Breast epithelium (tissue), 3 donors: ENCODE measurements around the gene TMEM161B.

ENCODE experiments used
- POLR2A ChIP-seq: fragments of 450-650 bp; IDR thresholded peaks from one replicate; pipeline ENCODE4 v1.6.1; 2016; ENCODE audit warnings: antibody characterized with exemption, mild to moderate bottlenecking, moderate library complexity
- TF ChIP-seq, protein P1 (sequence below), 3 donors: fragments of 450-650 bp; IDR thresholded peaks; one replicate each; pipeline ENCODE4 v1.5.1; 2016 to 2017; ENCODE audit warnings: antibody characterized with exemption in 3 of 3, mild to moderate bottlenecking in 3 of 3, moderate library complexity in 3 of 3

DNA sequence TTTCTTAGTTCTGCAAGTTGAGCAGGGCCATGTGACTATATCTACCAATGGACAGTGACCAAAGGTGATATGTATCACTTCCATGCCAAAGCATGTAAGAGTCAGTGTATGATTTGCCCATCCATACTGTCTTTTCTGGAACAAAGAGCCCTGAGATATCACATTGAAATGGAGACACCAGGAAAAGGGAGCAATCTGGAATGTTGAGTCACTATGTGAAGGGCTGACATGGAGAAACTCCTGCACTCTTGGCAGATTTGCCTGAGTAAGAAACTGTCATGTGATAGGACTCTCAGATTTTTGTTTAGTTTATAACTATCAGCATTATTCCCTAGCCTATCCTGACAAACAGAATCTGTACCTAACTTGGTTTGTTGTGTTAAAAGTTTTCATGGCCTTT, 29.8 kb upstream of the TMEM161B start:
- TF ChIP-seq POLR2A: no peak
- TF ChIP-seq, protein P1, sequence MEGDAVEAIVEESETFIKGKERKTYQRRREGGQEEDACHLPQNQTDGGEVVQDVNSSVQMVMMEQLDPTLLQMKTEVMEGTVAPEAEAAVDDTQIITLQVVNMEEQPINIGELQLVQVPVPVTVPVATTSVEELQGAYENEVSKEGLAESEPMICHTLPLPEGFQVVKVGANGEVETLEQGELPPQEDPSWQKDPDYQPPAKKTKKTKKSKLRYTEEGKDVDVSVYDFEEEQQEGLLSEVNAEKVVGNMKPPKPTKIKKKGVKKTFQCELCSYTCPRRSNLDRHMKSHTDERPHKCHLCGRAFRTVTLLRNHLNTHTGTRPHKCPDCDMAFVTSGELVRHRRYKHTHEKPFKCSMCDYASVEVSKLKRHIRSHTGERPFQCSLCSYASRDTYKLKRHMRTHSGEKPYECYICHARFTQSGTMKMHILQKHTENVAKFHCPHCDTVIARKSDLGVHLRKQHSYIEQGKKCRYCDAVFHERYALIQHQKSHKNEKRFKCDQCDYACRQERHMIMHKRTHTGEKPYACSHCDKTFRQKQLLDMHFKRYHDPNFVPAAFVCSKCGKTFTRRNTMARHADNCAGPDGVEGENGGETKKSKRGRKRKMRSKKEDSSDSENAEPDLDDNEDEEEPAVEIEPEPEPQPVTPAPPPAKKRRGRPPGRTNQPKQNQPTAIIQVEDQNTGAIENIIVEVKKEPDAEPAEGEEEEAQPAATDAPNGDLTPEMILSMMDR (IDR thresholded peaks at IDR 0.05): no peak
